ENCODE results near the gene CD302. TPM values are rescaled to one million over a fixed set of nuclear protein-coding genes. Genes with fewer than 3 reads are reported as not detected.

The CD302 gene
- total RNA-seq, 3 donors from 2014 or later: 9.4 to 27.1 (median 16.0) TPM

DNA sequence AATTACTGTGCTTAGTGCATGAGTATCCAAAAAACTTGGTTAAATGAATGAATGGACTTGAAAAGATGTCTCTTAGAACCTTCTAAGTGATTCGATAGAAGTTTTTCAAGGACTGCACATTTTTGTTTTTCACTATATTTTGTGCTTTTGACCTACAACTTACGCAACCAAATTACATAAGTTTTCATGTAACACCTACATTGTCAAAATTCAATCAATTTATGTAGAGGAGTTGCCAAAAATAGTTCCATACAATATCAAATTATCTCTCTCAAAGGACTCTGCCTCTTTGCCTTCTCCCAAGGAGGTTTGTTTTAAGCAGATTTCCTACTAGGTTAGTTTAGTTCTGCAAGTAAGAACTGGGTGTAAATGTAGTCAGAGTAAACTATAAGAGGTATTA lies 75.4 kb downstream of the CD302 start:
- no peak for ATAC-seq
- intact Hi-C loops (cut with DNase I, micrococcal nuclease): no loop called here
- Histone ChIP-seq H3K36me3 (ENCODE audit: low read depth) (no peaks in the 10 kb centered on the region), H3K9me3 (no peaks in the 10 kb centered on the region), H3K4me3 (no peak overlapping the region), H3K4me1 (ENCODE audit: low read depth) (peaks cover 7% of the 10 kb centered on the region)
- no peak for DNase-seq
- TF ChIP-seq, protein P1, sequence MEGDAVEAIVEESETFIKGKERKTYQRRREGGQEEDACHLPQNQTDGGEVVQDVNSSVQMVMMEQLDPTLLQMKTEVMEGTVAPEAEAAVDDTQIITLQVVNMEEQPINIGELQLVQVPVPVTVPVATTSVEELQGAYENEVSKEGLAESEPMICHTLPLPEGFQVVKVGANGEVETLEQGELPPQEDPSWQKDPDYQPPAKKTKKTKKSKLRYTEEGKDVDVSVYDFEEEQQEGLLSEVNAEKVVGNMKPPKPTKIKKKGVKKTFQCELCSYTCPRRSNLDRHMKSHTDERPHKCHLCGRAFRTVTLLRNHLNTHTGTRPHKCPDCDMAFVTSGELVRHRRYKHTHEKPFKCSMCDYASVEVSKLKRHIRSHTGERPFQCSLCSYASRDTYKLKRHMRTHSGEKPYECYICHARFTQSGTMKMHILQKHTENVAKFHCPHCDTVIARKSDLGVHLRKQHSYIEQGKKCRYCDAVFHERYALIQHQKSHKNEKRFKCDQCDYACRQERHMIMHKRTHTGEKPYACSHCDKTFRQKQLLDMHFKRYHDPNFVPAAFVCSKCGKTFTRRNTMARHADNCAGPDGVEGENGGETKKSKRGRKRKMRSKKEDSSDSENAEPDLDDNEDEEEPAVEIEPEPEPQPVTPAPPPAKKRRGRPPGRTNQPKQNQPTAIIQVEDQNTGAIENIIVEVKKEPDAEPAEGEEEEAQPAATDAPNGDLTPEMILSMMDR (IDR thresholded peaks at IDR 0.05): no peak

DNA sequence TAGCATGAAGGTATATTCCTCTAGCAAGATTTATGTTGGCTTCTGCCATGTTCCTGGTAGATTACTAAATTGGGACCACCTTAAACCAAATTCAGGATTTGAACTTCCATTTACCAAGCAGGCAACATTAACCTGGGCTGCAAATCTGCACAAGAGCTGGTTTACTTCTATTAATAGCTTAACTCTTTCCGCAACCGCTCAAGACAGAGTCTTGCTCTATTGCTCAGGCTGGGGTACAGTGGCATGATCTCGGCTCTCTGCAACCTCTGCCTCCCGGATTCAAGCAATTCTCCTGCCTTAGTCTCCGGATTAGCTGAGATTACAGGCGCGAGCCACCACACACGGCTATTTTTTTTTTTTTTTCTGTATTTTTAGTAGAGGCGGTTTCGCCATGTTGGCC lies 77.3 kb downstream of the CD302 start:
- H3K4me1 ChIP-seq (ENCODE audit: low read depth): peaks cover 7% of the 10 kb centered on the region
- TF ChIP-seq, protein P1 (IDR thresholded peaks at IDR 0.05): no peak

More for the DNA sequence above, 77.3 kb downstream of the CD302 start:
- no peak overlapping the region for H3K4me3 ChIP-seq
- H3K36me3 ChIP-seq (ENCODE audit: low read depth): no peaks in the 10 kb centered on the region
- H3K9me3 ChIP-seq: no peaks in the 10 kb centered on the region
- no peak for ATAC-seq
- no peak for DNase-seq
- intact Hi-C loops (cut with DNase I, micrococcal nuclease): no loop called here

Other genes with a start within 250 kb of the CD302 start
- 10 to 100 TPM; 58.9 to 98.1 (median 72.5) TPM for gene BAZ2B, start 181.7 kb downstream of the CD302 start, total RNA-seq
- gene MARCHF7, start 85.7 kb downstream of the CD302 start, total RNA-seq: 10 to 100 TPM; 59.0 to 75.6 (median 65.6) TPM
- 10 to 100 TPM; 20.8 to 44.9 (median 42.0) TPM for gene LY75, start 106.5 kb upstream of the CD302 start, total RNA-seq

Measured in mucosa of descending colon (tissue), 3 donors.